ENCODE data around the gene IER5. TPM values are rescaled to one million over a fixed set of nuclear protein-coding genes. Genes with fewer than 3 reads are reported as not detected.
A peak's percentile ranks its signal among the peaks of the same experiment; 100 is the strongest.

IER5 gene
- total and polyA plus RNA-seq, 9 of the 15 experiments (the other 6 are each of a cell fraction or from before 2014, with no cell fraction given), result 2.4 to 32.1 (median 12.0) TPM

DNA sequence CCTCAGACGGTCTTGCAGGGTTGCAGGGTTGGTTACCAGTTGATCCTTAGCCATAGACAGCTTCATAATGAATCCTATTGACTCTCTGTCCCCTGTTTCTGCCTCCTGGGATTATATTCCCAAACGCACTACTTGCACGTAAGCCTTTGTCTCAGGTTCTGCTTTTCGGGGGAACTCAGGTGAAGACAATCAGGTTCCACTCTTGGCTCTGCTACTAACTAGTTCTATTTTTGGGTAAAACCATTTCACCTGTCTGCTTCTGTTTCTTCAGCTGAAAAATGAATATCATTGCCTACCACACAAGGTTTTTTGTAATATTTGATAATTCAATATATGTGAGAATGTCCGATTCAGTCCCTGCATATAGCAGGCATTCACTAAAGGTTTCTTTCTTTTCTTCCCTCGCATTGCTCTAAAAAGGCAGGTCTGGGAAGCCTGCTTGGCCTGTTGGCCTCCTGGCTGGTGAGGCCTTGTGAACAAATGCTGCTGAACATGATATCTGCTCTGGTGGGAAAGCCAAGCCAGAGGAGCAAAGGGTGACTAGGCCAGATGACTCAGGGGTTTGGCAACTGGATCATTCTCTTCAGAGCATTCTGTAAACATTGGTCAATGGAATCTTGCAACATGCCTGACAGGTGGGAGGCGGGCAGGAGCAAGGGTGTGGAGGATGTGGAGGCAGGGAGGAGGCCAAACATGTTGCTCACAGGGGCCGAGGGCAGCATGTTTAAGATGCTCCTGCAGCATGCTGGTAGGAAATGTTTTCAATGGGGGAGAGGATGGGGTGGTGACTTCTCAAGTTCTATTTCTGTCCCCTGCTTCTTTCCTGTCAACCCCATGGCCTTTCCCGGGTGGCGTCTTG is 23.8 kb downstream of the IER5 start (continued):
- TF ChIP-seq, protein P1, sequence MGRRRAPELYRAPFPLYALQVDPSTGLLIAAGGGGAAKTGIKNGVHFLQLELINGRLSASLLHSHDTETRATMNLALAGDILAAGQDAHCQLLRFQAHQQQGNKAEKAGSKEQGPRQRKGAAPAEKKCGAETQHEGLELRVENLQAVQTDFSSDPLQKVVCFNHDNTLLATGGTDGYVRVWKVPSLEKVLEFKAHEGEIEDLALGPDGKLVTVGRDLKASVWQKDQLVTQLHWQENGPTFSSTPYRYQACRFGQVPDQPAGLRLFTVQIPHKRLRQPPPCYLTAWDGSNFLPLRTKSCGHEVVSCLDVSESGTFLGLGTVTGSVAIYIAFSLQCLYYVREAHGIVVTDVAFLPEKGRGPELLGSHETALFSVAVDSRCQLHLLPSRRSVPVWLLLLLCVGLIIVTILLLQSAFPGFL (CRISPR knock-in tag; IDR thresholded peaks at IDR 0.05), result no peak
- TF ChIP-seq ZFP36 (IDR thresholded peaks at IDR 0.05; ENCODE audit: low read depth, low read length, partially characterized antibody), result no peak
- no peak for TF ChIP-seq ZNF324 (CRISPR knock-in tag; IDR thresholded peaks at IDR 0.05)
- TF ChIP-seq, protein P2, sequence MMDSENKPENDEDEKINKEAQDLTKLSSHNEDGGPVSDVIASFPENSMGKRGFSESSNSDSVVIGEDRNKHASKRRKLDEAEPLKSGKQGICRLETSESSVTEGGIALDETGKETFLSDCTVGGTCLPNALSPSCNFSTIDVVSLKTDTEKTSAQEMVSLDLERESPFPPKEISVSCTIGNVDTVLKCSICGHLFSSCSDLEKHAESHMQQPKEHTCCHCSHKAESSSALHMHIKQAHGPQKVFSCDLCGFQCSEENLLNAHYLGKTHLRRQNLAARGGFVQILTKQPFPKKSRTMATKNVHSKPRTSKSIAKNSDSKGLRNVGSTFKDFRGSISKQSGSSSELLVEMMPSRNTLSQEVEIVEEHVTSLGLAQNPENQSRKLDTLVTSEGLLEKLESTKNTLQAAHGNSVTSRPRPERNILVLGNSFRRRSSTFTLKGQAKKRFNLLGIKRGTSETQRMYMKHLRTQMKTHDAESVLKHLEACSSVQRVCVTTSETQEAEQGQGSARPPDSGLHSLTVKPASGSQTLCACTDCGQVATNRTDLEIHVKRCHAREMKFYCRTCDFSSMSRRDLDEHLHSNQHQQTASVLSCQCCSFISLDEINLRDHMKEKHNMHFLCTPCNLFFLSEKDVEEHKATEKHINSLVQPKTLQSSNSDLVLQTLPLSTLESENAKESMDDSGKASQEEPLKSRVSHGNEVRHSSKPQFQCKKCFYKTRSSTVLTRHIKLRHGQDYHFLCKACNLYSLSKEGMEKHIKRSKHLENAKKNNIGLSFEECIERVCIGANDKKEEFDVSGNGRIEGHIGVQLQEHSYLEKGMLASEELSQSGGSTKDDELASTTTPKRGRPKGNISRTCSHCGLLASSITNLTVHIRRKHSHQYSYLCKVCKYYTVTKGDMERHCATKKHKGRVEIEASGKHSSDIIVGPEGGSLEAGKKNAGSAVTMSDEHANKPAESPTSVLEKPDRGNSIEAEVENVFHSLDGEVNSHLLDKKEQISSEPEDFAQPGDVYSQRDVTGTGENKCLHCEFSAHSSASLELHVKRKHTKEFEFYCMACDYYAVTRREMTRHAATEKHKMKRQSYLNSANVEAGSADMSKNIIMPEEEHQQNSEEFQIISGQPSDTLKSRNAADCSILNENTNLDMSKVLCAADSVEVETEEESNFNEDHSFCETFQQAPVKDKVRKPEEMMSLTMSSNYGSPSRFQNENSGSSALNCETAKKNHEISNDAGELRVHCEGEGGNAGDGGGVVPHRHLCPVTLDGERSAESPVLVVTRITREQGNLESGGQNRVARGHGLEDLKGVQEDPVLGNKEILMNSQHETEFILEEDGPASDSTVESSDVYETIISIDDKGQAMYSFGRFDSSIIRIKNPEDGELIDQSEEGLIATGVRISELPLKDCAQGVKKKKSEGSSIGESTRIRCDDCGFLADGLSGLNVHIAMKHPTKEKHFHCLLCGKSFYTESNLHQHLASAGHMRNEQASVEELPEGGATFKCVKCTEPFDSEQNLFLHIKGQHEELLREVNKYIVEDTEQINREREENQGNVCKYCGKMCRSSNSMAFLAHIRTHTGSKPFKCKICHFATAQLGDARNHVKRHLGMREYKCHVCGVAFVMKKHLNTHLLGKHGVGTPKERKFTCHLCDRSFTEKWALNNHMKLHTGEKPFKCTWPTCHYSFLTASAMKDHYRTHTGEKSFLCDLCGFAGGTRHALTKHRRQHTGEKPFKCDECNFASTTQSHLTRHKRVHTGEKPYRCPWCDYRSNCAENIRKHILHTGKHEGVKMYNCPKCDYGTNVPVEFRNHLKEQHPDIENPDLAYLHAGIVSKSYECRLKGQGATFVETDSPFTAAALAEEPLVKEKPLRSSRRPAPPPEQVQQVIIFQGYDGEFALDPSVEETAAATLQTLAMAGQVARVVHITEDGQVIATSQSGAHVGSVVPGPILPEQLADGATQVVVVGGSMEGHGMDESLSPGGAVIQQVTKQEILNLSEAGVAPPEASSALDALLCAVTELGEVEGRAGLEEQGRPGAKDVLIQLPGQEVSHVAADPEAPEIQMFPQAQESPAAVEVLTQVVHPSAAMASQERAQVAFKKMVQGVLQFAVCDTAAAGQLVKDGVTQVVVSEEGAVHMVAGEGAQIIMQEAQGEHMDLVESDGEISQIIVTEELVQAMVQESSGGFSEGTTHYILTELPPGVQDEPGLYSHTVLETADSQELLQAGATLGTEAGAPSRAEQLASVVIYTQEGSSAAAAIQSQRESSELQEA (IDR thresholded peaks at IDR 0.05; ENCODE audit: low read depth), result no peak
- TF ChIP-seq SREBF1 (IDR thresholded peaks at IDR 0.05; ENCODE audit: borderline replicate concordance, low read depth, low read length), result no peak
- no peak for TF ChIP-seq ZSCAN29 (IDR thresholded peaks at IDR 0.05)
- TF ChIP-seq, protein P3, sequence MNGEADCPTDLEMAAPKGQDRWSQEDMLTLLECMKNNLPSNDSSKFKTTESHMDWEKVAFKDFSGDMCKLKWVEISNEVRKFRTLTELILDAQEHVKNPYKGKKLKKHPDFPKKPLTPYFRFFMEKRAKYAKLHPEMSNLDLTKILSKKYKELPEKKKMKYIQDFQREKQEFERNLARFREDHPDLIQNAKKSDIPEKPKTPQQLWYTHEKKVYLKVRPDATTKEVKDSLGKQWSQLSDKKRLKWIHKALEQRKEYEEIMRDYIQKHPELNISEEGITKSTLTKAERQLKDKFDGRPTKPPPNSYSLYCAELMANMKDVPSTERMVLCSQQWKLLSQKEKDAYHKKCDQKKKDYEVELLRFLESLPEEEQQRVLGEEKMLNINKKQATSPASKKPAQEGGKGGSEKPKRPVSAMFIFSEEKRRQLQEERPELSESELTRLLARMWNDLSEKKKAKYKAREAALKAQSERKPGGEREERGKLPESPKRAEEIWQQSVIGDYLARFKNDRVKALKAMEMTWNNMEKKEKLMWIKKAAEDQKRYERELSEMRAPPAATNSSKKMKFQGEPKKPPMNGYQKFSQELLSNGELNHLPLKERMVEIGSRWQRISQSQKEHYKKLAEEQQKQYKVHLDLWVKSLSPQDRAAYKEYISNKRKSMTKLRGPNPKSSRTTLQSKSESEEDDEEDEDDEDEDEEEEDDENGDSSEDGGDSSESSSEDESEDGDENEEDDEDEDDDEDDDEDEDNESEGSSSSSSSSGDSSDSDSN (IDR thresholded peaks at IDR 0.05; ENCODE audit: borderline replicate concordance in 1 of 2, low read depth in 2 of 2, low read length in 2 of 2), result peak in 1 of 2 experiments; percentile 81; a peak in 1 of 4 replicates
- TF ChIP-seq ZNF3 (CRISPR knock-in tag; IDR thresholded peaks at IDR 0.05), result no peak
- no peak for TF ChIP-seq CBX5 (IDR thresholded peaks at IDR 0.05; ENCODE audit: borderline replicate concordance, low read depth)
- TF ChIP-seq, protein P4, sequence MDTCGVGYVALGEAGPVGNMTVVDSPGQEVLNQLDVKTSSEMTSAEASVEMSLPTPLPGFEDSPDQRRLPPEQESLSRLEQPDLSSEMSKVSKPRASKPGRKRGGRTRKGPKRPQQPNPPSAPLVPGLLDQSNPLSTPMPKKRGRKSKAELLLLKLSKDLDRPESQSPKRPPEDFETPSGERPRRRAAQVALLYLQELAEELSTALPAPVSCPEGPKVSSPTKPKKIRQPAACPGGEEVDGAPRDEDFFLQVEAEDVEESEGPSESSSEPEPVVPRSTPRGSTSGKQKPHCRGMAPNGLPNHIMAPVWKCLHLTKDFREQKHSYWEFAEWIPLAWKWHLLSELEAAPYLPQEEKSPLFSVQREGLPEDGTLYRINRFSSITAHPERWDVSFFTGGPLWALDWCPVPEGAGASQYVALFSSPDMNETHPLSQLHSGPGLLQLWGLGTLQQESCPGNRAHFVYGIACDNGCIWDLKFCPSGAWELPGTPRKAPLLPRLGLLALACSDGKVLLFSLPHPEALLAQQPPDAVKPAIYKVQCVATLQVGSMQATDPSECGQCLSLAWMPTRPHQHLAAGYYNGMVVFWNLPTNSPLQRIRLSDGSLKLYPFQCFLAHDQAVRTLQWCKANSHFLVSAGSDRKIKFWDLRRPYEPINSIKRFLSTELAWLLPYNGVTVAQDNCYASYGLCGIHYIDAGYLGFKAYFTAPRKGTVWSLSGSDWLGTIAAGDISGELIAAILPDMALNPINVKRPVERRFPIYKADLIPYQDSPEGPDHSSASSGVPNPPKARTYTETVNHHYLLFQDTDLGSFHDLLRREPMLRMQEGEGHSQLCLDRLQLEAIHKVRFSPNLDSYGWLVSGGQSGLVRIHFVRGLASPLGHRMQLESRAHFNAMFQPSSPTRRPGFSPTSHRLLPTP (IDR thresholded peaks at IDR 0.05; ENCODE audit: borderline replicate concordance, extremely low read depth, insufficient read length), result no peak
